Islet of Langerhans (tissue), 1 donor: Measurements from ENCODE around the gene VPS11.
"Not testable (repeated sequence)": the region's sequence is repeated elsewhere in the genome, so short reads cannot be mapped to it uniquely, and the experiment has no call there.

Source experiments
- FAIRE-seq: peaks from one replicate; lab custom pipeline; 2011; peaks lifted over from hg19 to GRCh38; lab: Jason Lieb, UNC

Gene VPS11

GRCh38 chr11:119067371-119068222, at the start of gene VPS11:
VPS11 (plus strand) TSS chr11:119067818; CDS start chr11:119067824, 6 bp downstream.
- FAIRE-seq = no peak

- peak; percentile 17 for FAIRE-seq
These were observed 49.3 kb upstream of the VPS11 start, which contains the start of the genes RPS25 and TRAPPC4 for GRCh38 chr11:119018074-119018938. RPS25 (minus strand) TSS chr11:119018343; CDS start chr11:119018284, 59 bp downstream. TRAPPC4 (plus strand) TSS chr11:119018766; CDS start chr11:119018796, 30 bp downstream.

GRCh38 chr11:119019996-119020395, 47.6 kb upstream of the VPS11 start:
- FAIRE-seq = no peak

GRCh38 chr11:119021631-119022030, 46.0 kb upstream of the VPS11 start:
- no peak for FAIRE-seq

GRCh38 chr11:119023741-119024140, 43.9 kb upstream of the VPS11 start:
- FAIRE-seq = no peak

- no peak for FAIRE-seq
These were observed 43.1 kb upstream of the VPS11 start for GRCh38 chr11:119024430-119025098.

GRCh38 chr11:119025099-119025473, 42.5 kb upstream of the VPS11 start:
- FAIRE-seq = no peak

- FAIRE-seq = no peak
These were observed 42.1 kb upstream of the VPS11 start for GRCh38 chr11:119025541-119025940.

- FAIRE-seq = no peak
These were observed 41.4 kb upstream of the VPS11 start for GRCh38 chr11:119025978-119026766.

DNA sequence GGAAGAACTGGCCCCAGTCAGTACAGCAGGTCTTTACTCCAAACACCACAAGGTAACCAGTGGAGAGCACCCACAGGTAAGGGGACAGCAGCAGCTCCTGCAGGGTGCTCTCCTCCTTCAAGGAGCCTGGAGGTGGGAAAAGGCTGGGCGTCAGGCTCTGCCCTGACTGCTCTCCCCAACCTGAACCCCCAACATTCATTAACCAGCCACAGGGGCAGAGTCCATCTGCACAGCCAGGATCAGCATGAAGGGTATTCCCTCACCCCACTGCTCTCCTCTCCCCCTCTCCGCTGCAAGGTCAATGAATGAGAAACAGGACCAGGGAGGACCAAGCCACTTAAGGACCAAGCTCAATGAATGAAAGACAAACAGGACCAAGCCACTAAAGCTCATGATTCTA, 40.6 kb upstream of the VPS11 start:
- no peak for FAIRE-seq

DNA sequence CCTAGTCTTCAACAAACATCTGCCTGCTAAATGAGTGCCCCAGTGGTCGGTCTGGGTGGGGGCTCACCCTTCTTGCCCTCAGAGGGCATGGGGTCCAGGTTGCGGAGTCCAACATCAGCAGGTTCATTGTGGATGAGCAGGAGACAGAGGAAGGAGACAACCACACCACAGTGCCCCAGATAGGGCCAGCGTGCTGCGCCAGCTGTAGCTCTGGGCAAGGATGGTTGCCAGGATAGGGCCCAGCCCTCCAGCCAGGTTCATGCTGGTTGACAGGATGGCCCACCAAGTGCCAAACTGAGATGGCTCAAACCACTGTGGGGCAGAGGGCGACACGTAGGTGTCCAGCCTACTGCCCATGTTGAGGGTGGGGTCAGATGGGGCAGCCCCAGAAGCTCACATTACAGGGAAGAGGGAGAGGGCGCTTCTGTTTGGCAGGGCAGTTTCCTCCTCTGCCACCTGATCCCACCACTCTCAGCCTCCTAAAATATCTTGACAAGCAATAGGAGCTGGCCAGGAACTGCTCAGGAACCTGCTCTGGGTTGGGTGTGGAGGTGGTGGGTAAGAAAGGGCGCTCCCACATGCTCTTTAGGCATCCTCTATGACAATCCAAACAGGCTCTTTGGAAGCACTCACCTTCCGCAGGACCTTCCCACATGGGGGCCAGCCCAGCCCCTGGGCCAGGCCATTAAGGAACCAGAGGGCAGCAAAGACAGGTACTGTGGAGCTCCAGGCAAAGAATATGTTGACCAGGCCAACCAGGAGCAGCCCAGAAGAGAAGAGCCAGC, 39.9 kb upstream of the VPS11 start:
- FAIRE-seq = no peak

DNA sequence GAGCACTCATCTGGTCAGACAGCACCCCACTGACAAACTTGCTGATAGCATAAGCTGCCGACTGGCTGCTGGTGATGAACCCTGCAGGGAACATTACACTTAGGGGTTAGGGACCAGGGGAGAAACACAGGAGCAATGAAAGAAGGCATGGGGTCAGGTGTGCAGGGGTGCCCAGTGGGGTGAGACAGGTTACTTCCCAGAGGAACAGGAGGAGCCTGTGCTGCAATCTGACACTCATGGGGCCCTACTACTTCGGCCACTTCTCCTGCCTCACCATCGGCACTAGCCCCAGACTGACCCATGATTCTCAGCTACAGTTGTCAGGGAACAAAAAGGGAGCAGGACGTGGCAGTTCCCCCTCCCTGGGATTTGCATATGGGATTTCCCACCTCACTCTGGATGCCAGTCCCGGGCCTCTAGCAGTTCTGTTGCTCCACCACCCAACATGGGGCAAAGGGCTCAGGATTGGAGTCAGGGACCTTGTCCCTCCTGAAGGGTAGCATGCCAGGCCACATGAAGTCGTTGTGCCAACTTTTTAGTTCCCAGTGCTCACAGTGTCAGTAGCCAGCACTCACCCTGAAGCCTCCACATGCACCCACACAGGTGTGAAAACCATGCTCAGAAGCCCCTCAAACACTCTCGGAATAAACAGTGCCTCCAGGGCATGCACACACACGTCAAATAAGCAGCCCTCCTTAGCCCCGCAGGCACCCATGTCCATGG, 39.1 kb upstream of the VPS11 start:
- FAIRE-seq = no peak

- no peak for FAIRE-seq
These were observed 38.6 kb upstream of the VPS11 start for GRCh38 chr11:119029069-119029339.

DNA sequence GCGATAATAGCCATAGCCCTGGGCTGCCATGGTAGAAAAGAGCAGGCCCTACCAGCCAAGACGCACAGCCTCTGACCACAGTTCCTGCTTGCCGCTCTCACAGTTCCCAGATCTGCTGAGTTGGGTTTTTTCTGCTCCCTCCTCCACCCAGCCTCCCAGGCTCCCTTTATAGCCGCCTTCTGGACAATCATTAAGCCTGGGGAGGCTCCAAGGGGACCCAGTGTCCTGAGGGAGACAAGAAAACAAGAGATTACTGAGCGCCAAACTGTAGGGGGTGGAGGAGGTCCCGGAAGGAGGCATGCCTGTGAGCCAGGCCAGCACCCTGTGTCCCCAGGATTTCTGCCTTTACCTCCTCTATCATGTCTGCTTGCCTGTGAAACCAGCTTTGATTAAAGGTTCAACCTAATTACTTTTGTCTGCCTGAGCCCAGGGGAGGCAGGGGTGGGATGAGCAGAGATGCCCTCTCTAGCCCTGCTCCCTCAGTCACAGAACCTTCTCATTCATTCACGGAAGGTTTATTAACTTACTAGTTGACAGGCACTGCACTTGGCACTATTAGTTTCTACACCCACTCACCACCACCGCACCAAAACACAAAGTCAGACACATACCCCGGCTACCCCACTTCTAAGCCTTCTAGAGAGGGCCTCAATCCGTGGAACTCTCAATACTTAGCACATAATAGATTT, 38.1 kb upstream of the VPS11 start:
- FAIRE-seq = no peak

GRCh38 chr11:119030029-119030328, 37.6 kb upstream of the VPS11 start:
- no peak for FAIRE-seq

- FAIRE-seq = peak; percentile 84
These were observed 37.1 kb upstream of the VPS11 start, which contains the start of gene SLC37A4 for GRCh38 chr11:119030329-119031047. SLC37A4 (minus strand) TSS chr11:119030877.

GRCh38 chr11:119031912-119032280, 35.7 kb upstream of the VPS11 start:
- FAIRE-seq = no peak

- not testable (repeated sequence) for FAIRE-seq
These were observed 34.2 kb upstream of the VPS11 start for GRCh38 chr11:119033421-119033820.

- no peak for FAIRE-seq
These were observed 32.8 kb upstream of the VPS11 start for GRCh38 chr11:119034813-119035212.
